22Rv1 (cell line): ENCODE measurements around the gene GALNS.
"Not testable (repeated sequence)": the region's sequence is repeated elsewhere in the genome, so short reads cannot be mapped to it uniquely, and the experiment has no call there.

Source experiments
- H3K27ac ChIP-seq: fragments of 450-650 bp; 2 replicates; pipeline ENCODE4 v1.5.1; 2017
- CTCF ChIP-seq: fragments of 450-650 bp; IDR thresholded peaks from 2 replicates; pipeline ENCODE4 v1.5.1; 2017; ENCODE audit warnings: mild to moderate bottlenecking
- ZFX ChIP-seq: fragments of 450-650 bp; IDR thresholded peaks from 2 replicates; pipeline ENCODE4 v1.6.1; 2017; ENCODE audit warnings: antibody characterized with exemption, borderline replicate concordance

The GALNS gene

GRCh38 chr16:88777471-88778270 lies 79.1 kb downstream of the GALNS start:
- H3K27ac ChIP-seq, result no peak overlapping the region
- TF ChIP-seq ZFX, result no peak
- no peak for TF ChIP-seq CTCF

- TF ChIP-seq ZFX, result no peak
- TF ChIP-seq CTCF, result no peak
- no peak overlapping the region for H3K27ac ChIP-seq
Observed at GRCh38 chr16:88775825-88776224, 80.9 kb downstream of the GALNS start.

- no peak for TF ChIP-seq CTCF
- TF ChIP-seq ZFX, result no peak
- H3K27ac ChIP-seq, result no peak overlapping the region
Observed at GRCh38 chr16:88774544-88775393, 82.0 kb downstream of the GALNS start.

GRCh38 chr16:88773812-88774291 lies 82.9 kb downstream of the GALNS start:
- no peak for TF ChIP-seq CTCF
- TF ChIP-seq ZFX, result no peak
- no peak overlapping the region for H3K27ac ChIP-seq

GRCh38 chr16:88772871-88773811 lies 83.6 kb downstream of the GALNS start:
- 0 out of 2 replicates have a peak overlapping the region, but pooled peaks have one; percentile 10 for H3K27ac ChIP-seq
- TF ChIP-seq CTCF (no peak), ZFX (no peak)

- not testable (repeated sequence) for H3K27ac ChIP-seq
Observed at GRCh38 chr16:88771781-88772180, 85.0 kb downstream of the GALNS start.

GRCh38 chr16:88771294-88771772 lies 85.4 kb downstream of the GALNS start:
- TF ChIP-seq ZFX, result no peak
- H3K27ac ChIP-seq, result peak overlapping the region; percentile 74; the same call in 1 of the 2 replicates
